Astrocyte (in vitro differentiated cells and primary cell): ENCODE data around the gene BRSK1. TPM values are rescaled to one million over a fixed set of nuclear protein-coding genes. Genes with fewer than 3 reads are reported as not detected.
A peak's percentile ranks its signal among the peaks of the same experiment; 100 is the strongest.

Experiments
- DNase-seq: peaks from one replicate; pipeline ENCODE4 v3.0.0-alpha.2; 2010; ENCODE audit warnings: low read depth
- FAIRE-seq: peaks from 2 replicates; lab custom pipeline; 2011; peaks lifted over from hg19 to GRCh38; lab: Jason Lieb, UNC
- H2AFZ ChIP-seq: 2 replicates; pipeline ENCODE4 v1.6.0; 2012; ENCODE audit warnings: low read depth, low read length, inconsistent platforms
- H3K27ac ChIP-seq: 2 replicates; pipeline ENCODE4 v1.5.1; 2011; ENCODE audit warnings: low read depth, low read length, inconsistent platforms
- H3K27me3 ChIP-seq: 2 replicates; pipeline ENCODE4 v1.6.0; 2011; ENCODE audit warnings: low read length, inconsistent platforms; ENCODE audit not compliant: insufficient read depth
- H3K36me3 ChIP-seq: 2 replicates; pipeline ENCODE4 v1.5.1; 2011; ENCODE audit warnings: low read length, inconsistent platforms; ENCODE audit not compliant: insufficient read depth
- H3K4me1 ChIP-seq: 2 replicates; pipeline ENCODE4 v1.5.1; 2011; ENCODE audit warnings: low read length, inconsistent platforms; ENCODE audit not compliant: insufficient read depth
- H3K4me2 ChIP-seq: 2 replicates; pipeline ENCODE4 v1.6.0; 2012; ENCODE audit warnings: low read length, inconsistent platforms
- H3K4me3 ChIP-seq: 2 replicates; pipeline ENCODE4 v1.5.1; 2011; ENCODE audit warnings: low read depth, mild to moderate bottlenecking, low read length, inconsistent platforms; ENCODE audit not compliant: insufficient read depth
- H3K79me2 ChIP-seq: 2 replicates; pipeline ENCODE4 v1.6.0; 2012; ENCODE audit warnings: mild to moderate bottlenecking, low read length, inconsistent platforms; ENCODE audit not compliant: insufficient read depth
- H3K9ac ChIP-seq: 2 replicates; pipeline ENCODE4 v1.6.0; 2012; ENCODE audit warnings: mild to moderate bottlenecking, low read length, inconsistent platforms
- H3K9me3 ChIP-seq: 2 replicates; pipeline ENCODE4 v1.5.1; 2012; ENCODE audit warnings: low read depth, mild to moderate bottlenecking, low read length, inconsistent platforms; ENCODE audit not compliant: insufficient read depth
- H4K20me1 ChIP-seq: 2 replicates; pipeline ENCODE4 v1.6.0; 2012; ENCODE audit warnings: low read length, inconsistent platforms; ENCODE audit not compliant: insufficient read depth
- H3K27ac Mint-ChIP-seq: one replicate; pipeline ENCODE4 v1.8.0; 2021; ENCODE audit warnings: mild to moderate bottlenecking, mixed read lengths; ENCODE audit not compliant: unreplicated experiment
- H3K27me3 Mint-ChIP-seq: one replicate; pipeline ENCODE4 v1.8.0; 2021; ENCODE audit warnings: low read depth, mixed read lengths; ENCODE audit not compliant: unreplicated experiment
- H3K36me3 Mint-ChIP-seq: one replicate; pipeline ENCODE4 v1.8.0; 2021; ENCODE audit warnings: low read depth, mixed read lengths; ENCODE audit not compliant: unreplicated experiment
- H3K4me1 Mint-ChIP-seq: one replicate; pipeline ENCODE4 v1.8.0; 2021; ENCODE audit warnings: low read depth, mixed read lengths; ENCODE audit not compliant: unreplicated experiment
- H3K4me3 Mint-ChIP-seq: one replicate; pipeline ENCODE4 v1.8.0; 2021; ENCODE audit warnings: mild to moderate bottlenecking, moderate library complexity, mixed read lengths; ENCODE audit not compliant: unreplicated experiment
- H3K9me3 Mint-ChIP-seq: one replicate; pipeline ENCODE4 v1.8.0; 2021; ENCODE audit warnings: mild to moderate bottlenecking, mixed read lengths; ENCODE audit not compliant: unreplicated experiment
- EZH2 ChIP-seq: IDR thresholded peaks from 2 replicates; pipeline ENCODE4 v1.6.1; 2012; ENCODE audit warnings: mild to moderate bottlenecking, low read length, inconsistent platforms; ENCODE audit not compliant: insufficient read depth
- microRNA-seq: library from miRNA; unstranded; fragments of <30 nt; microRNA quantifications from one replicate; pipeline ENCODE4 v1.2.0, GENCODE V29; 2020
- total RNA-seq: library from RNA; stranded (reverse); gene quantifications from 2 replicates; pipeline ENCODE4 v1.2.1, GENCODE V29; 2021
- TF ChIP-seq, protein P1 (sequence below): IDR thresholded peaks from 2 replicates; pipeline ENCODE4 v1.5.1; 2011; ENCODE audit warnings: low read depth, mild to moderate bottlenecking, inconsistent platforms, low read length, moderate library complexity; ENCODE audit not compliant: insufficient read depth

Gene BRSK1
- total RNA-seq, 1 donor from 2014 or later = 18.8 TPM

DNA sequence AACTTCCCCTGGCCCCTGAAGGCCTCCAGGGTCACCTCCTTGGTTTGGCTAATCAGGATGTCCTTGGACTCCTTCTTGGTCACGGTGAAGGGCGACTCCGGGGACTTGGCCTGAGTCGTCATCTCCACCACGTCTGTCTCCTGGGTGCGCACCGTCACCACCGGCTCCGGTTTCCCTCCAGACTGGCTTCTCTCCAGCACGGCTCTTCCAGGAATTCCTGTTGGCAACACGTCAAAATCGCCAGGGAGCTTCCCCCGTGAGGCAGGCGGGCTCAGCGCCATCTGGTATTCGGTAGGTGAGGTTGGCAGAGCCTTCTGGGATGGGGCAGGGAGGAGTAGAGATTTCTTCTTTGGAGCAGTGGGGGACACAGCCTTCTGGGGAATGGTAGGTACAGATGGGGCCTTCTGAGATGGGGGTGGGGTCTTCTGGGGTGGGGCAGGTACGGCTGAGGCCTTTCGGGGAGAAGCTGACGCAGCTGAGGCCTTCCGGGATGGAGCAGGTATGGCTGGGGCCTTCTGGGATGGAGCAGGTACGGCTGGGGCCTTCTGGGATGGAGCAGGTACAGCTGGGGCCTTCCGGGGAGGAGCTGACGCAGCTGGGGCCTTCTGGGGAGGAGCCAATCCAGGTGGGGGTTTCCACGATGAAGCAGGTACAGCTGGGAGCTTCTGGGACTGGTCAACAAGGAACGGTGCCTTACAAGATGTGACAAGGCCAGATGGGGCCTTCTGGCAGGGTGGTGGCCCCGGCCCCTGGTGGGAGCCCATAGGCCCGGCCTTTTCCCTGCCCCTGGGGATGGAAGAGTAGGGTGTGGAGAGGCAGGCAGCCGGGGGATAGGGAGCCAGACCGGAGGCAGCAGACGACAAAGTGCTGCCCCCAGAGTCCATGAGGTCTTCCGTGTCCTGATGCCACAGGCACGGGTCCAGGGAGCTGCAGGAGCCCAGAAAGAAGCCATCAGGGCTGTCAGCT lies 75.4 kb downstream of the BRSK1 start:
- H3K79me2 ChIP-seq = no peaks in the 10 kb centered on the region
- Mint-ChIP-seq H3K27ac (no peak overlapping the region), H3K36me3 (no peaks in the 10 kb centered on the region), H3K4me3 (no peak overlapping the region), H3K4me1 (peaks cover 3% of the 10 kb centered on the region), H3K27me3 (peaks cover 31% of the 10 kb centered on the region), H3K9me3 (peaks cover 3% of the 10 kb centered on the region)
- TF ChIP-seq, protein P1, sequence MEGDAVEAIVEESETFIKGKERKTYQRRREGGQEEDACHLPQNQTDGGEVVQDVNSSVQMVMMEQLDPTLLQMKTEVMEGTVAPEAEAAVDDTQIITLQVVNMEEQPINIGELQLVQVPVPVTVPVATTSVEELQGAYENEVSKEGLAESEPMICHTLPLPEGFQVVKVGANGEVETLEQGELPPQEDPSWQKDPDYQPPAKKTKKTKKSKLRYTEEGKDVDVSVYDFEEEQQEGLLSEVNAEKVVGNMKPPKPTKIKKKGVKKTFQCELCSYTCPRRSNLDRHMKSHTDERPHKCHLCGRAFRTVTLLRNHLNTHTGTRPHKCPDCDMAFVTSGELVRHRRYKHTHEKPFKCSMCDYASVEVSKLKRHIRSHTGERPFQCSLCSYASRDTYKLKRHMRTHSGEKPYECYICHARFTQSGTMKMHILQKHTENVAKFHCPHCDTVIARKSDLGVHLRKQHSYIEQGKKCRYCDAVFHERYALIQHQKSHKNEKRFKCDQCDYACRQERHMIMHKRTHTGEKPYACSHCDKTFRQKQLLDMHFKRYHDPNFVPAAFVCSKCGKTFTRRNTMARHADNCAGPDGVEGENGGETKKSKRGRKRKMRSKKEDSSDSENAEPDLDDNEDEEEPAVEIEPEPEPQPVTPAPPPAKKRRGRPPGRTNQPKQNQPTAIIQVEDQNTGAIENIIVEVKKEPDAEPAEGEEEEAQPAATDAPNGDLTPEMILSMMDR = no peak
- TF ChIP-seq EZH2 = no peak
- DNase-seq (no peak), FAIRE-seq (no peak)
- H2AFZ ChIP-seq = no peak overlapping the region
- no peaks in the 10 kb centered on the region for H3K36me3 ChIP-seq
- H3K27me3 ChIP-seq = peaks cover 6% of the 10 kb centered on the region
- H3K27ac ChIP-seq = no peak overlapping the region
- H3K9me3 ChIP-seq = no peaks in the 10 kb centered on the region
- H3K4me1 ChIP-seq = peaks cover 3% of the 10 kb centered on the region
- H3K9ac ChIP-seq = no peak overlapping the region
- H3K4me2 ChIP-seq = no peak overlapping the region
- no peak overlapping the region for H3K4me3 ChIP-seq
- H4K20me1 ChIP-seq = peaks cover 9% of the 10 kb centered on the region

DNA sequence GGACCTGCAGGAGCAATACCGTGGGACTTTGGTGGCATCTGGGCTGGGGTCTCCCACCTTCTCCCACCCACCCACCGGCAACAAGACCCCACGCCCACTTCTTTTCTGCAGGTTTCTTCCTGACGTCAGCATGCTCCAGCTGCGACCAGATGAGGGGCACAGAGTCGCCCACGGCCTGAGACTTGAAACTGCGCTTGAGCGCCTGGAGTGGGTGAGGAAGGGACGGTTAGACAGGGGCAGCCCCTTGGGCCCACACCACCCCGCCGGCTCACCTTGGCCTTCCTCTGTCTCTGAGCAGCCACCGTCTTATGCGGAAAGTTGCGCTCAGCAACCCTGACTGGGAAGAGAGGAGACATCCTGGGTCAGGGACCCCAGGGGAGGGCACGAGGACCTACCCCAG lies 77.1 kb downstream of the BRSK1 start:
- Mint-ChIP-seq H3K4me1 (peaks cover 3% of the 10 kb centered on the region), H3K9me3 (peaks cover 3% of the 10 kb centered on the region), H3K27ac (no peak overlapping the region), H3K27me3 (peaks cover 24% of the 10 kb centered on the region), H3K36me3 (peaks cover 4% of the 10 kb centered on the region), H3K4me3 (no peak overlapping the region)
- H3K4me2 ChIP-seq = no peak overlapping the region
- H3K36me3 ChIP-seq = peaks cover 3% of the 10 kb centered on the region
- no peak for FAIRE-seq
- no peaks in the 10 kb centered on the region for H3K79me2 ChIP-seq
- H3K27me3 ChIP-seq = peaks cover 2% of the 10 kb centered on the region
- H3K27ac ChIP-seq = no peak overlapping the region
- no peak overlapping the region for H3K9ac ChIP-seq
- H4K20me1 ChIP-seq = peaks cover 13% of the 10 kb centered on the region
- no peak for TF ChIP-seq EZH2
- TF ChIP-seq, protein P1 = no peak
- no peaks in the 10 kb centered on the region for H3K9me3 ChIP-seq
- no peak overlapping the region for H2AFZ ChIP-seq
- no peak for DNase-seq
- H3K4me3 ChIP-seq = no peak overlapping the region
- H3K4me1 ChIP-seq = no peaks in the 10 kb centered on the region

Small RNAs within 50 kb of the gene (microRNA-seq; reads per million reads assigned to microRNA genes)
- gene MIR6802 = 2.7 reads per million, percentile 3 among the genes with 10 or more reads in this experiment
- 6.0 reads per million, percentile 24 among the genes with 10 or more reads in this experiment for gene MIR6803

Other genes with a start within 250 kb of the BRSK1 start
- gene GP6, start 245.7 kb upstream of the BRSK1 start, total RNA-seq = 0.36 and 0.48 TPM in 2 replicates
- 18.8 and 22.6 TPM in 2 replicates for gene RDH13, start 220.8 kb upstream of the BRSK1 start, total RNA-seq
- gene EPS8L1, start 208.1 kb upstream of the BRSK1 start, total RNA-seq = 7.6 and 9.2 TPM in 2 replicates
- 79.7 and 86.2 TPM in 2 replicates for gene PPP1R12C, start 166.4 kb upstream of the BRSK1 start, total RNA-seq
- gene TNNT1, start 134.8 kb upstream of the BRSK1 start, total RNA-seq = 7.1 and 8.3 TPM in 2 replicates
- not detected in 2 replicates for gene TNNI3, start 126.3 kb upstream of the BRSK1 start, total RNA-seq
- gene DNAAF3, start 117.4 kb upstream of the BRSK1 start, total RNA-seq = 1.3 and 1.8 TPM in 2 replicates
- gene SYT5, start 103.7 kb upstream of the BRSK1 start, total RNA-seq = 1.1 and 1.9 TPM in 2 replicates
- gene PTPRH, start 74.5 kb upstream of the BRSK1 start, total RNA-seq = 0.99 and 1.0 TPM in 2 replicates
- gene TMEM86B, start 55.2 kb upstream of the BRSK1 start, total RNA-seq = 2.7 and 3.9 TPM in 2 replicates
- gene PPP6R1, start 25.0 kb upstream of the BRSK1 start, total RNA-seq = 73.8 and 75.2 TPM in 2 replicates
- gene HSPBP1, start 3.9 kb upstream of the BRSK1 start, total RNA-seq = 34.8 and 39.8 TPM in 2 replicates
- not detected in 2 replicates for gene TMEM150B, start 41.3 kb downstream of the BRSK1 start, total RNA-seq
- gene KMT5C, start 55.9 kb downstream of the BRSK1 start, total RNA-seq = 14.6 and 16.0 TPM in 2 replicates
- 0.50 TPM in 2 replicates for gene COX6B2, start 70.7 kb downstream of the BRSK1 start, total RNA-seq
- gene GARIN5B, start 79.3 kb downstream of the BRSK1 start, total RNA-seq = 0.10 and 0.20 TPM in 2 replicates
- gene IL11, start 86.5 kb downstream of the BRSK1 start, total RNA-seq = 183 and 202 TPM in 2 replicates
- gene TMEM190, start 92.8 kb downstream of the BRSK1 start, total RNA-seq = 2.5 TPM in 2 replicates
- 1.4 and 2.1 TPM in 2 replicates for gene TMEM238, start 100.3 kb downstream of the BRSK1 start, total RNA-seq
- gene RPL28, start 101.9 kb downstream of the BRSK1 start, total RNA-seq = 2,006 and 2,072 TPM in 2 replicates
- 107 and 116 TPM in 2 replicates for gene UBE2S, start 123.8 kb downstream of the BRSK1 start, total RNA-seq
- 0.09 TPM in 1 of 2 replicates, not detected in the other for gene SHISA7, start 159.3 kb downstream of the BRSK1 start, total RNA-seq
- gene ISOC2, start 177.6 kb downstream of the BRSK1 start, total RNA-seq = 58.8 and 61.6 TPM in 2 replicates
- gene C19orf85, start 180.8 kb downstream of the BRSK1 start, total RNA-seq = not detected in 2 replicates
- 9.9 and 11.9 TPM in 2 replicates for gene ZNF628, start 192.6 kb downstream of the BRSK1 start, total RNA-seq
- gene NAT14, start 201.2 kb downstream of the BRSK1 start, total RNA-seq = 68.7 and 71.2 TPM in 2 replicates
- 46.8 and 66.1 TPM in 2 replicates for gene SSC5D, start 204.4 kb downstream of the BRSK1 start, total RNA-seq